Kidney capillary endothelial cell (primary cell): Measurements from ENCODE around the gene VOPP1.
"Not testable (repeated sequence)": the region's sequence is repeated elsewhere in the genome, so short reads cannot be mapped to it uniquely, and the experiment has no call there.

Source experiments
- DNase-seq: peaks from one replicate; pipeline ENCODE4 v3.0.0-alpha.2; 2018; ENCODE audit warnings: low spot score

Gene VOPP1

GRCh38 chr7:55510206-55510605 lies 62.1 kb downstream of the VOPP1 start:
- not testable (repeated sequence) for DNase-seq

- DNase-seq = no peak
These were observed 63.0 kb downstream of the VOPP1 start for GRCh38 chr7:55509322-55509721.

GRCh38 chr7:55508221-55509011 lies 63.9 kb downstream of the VOPP1 start:
- no peak for DNase-seq

GRCh38 chr7:55507743-55508142 lies 64.6 kb downstream of the VOPP1 start:
- DNase-seq = no peak

- no peak for DNase-seq
These were observed 67.2 kb downstream of the VOPP1 start for GRCh38 chr7:55504967-55505658.

- peak; percentile 19 for DNase-seq
These were observed 68.0 kb downstream of the VOPP1 start for GRCh38 chr7:55504093-55504859.

GRCh38 chr7:55502858-55503440 lies 69.4 kb downstream of the VOPP1 start:
- no peak for DNase-seq

GRCh38 chr7:55502124-55502857 lies 70.0 kb downstream of the VOPP1 start:
- DNase-seq = no peak

- no peak for DNase-seq
These were observed 70.7 kb downstream of the VOPP1 start for GRCh38 chr7:55501611-55502010.

GRCh38 chr7:55500117-55500756 lies 72.1 kb downstream of the VOPP1 start:
- DNase-seq = no peak

- DNase-seq = no peak
These were observed 72.7 kb downstream of the VOPP1 start for GRCh38 chr7:55499591-55499990.

- no peak for DNase-seq
These were observed 73.5 kb downstream of the VOPP1 start for GRCh38 chr7:55498770-55499169.

- no peak for DNase-seq
These were observed 74.2 kb downstream of the VOPP1 start for GRCh38 chr7:55498142-55498541.

GRCh38 chr7:55497521-55497920 lies 74.8 kb downstream of the VOPP1 start:
- no peak for DNase-seq

- no peak for DNase-seq
These were observed 75.4 kb downstream of the VOPP1 start for GRCh38 chr7:55496906-55497305.

- DNase-seq = no peak
These were observed 77.4 kb downstream of the VOPP1 start for GRCh38 chr7:55494951-55495350.

- DNase-seq = no peak
These were observed 78.9 kb downstream of the VOPP1 start for GRCh38 chr7:55493408-55493807.

GRCh38 chr7:55491346-55491745 lies 81.0 kb downstream of the VOPP1 start:
- no peak for DNase-seq

- DNase-seq = no peak
These were observed 82.2 kb downstream of the VOPP1 start for GRCh38 chr7:55490099-55490498.

- DNase-seq = no peak
These were observed 82.8 kb downstream of the VOPP1 start for GRCh38 chr7:55489552-55489951.

GRCh38 chr7:55488804-55489340 lies 83.4 kb downstream of the VOPP1 start:
- no peak for DNase-seq
